Measurements from ENCODE around the gene RHO.

DNA sequence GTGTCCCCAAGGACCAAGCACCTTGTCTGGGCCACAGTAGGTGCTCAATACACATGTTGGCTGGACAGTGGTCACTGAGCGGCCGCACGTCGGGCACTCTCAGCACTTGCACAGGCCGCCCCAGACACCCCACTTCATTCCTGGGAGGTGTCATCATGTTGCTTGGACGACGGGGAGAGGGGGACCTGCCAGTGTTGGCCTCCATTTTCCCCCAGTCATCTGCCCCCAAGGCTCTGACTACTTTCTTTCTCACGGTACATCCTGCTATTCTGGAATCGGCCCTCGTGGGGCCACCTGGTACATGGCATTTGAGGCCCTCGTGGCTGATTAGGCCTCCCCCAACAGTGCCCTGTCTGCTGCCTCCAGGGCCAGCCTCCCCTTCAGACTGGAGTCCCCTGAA lies 1.2 kb upstream of the RHO start:
- TF ChIP-seq EZH2 (IDR thresholded peaks at IDR 0.05; ENCODE audit: borderline replicate concordance, insufficient read depth, low read depth, low read length, poor library complexity, severe bottlenecking), result no peak
- TF ChIP-seq, protein P1, sequence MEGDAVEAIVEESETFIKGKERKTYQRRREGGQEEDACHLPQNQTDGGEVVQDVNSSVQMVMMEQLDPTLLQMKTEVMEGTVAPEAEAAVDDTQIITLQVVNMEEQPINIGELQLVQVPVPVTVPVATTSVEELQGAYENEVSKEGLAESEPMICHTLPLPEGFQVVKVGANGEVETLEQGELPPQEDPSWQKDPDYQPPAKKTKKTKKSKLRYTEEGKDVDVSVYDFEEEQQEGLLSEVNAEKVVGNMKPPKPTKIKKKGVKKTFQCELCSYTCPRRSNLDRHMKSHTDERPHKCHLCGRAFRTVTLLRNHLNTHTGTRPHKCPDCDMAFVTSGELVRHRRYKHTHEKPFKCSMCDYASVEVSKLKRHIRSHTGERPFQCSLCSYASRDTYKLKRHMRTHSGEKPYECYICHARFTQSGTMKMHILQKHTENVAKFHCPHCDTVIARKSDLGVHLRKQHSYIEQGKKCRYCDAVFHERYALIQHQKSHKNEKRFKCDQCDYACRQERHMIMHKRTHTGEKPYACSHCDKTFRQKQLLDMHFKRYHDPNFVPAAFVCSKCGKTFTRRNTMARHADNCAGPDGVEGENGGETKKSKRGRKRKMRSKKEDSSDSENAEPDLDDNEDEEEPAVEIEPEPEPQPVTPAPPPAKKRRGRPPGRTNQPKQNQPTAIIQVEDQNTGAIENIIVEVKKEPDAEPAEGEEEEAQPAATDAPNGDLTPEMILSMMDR (IDR thresholded peaks at IDR 0.05), result no peak

All from B cell (primary cell).